SK-MEL-5 (cell line): ENCODE measurements around the gene TSEN15. TPM values are rescaled to one million over a fixed set of nuclear protein-coding genes. Genes with fewer than 3 reads are reported as not detected.
"Not testable (repeated sequence)": the region's sequence is repeated elsewhere in the genome, so short reads cannot be mapped to it uniquely, and the experiment has no call there.

ENCODE experiments used
- DNase-seq: peaks from one replicate; pipeline ENCODE4 v3.0.0-alpha.2; 2016; ENCODE audit warnings: low read depth, low spot score
- in situ Hi-C: cut with HindIII; loops from 2 replicates; pipeline ENCODE4 v1.10.0; 2016; ENCODE audit warnings: low sequenced_read_pairs, high pct_unique_total_duplicates, low pct_unique_long_range_greater_than_20kb
- total RNA-seq: library from RNA; depleted of rRNA; stranded (reverse); fragments of >200 nt; shearing (Covaris generic); gene quantifications from 2 replicates; pipeline ENCODE4 v1.2.3, GENCODE V29; 2014

TSEN15 gene
- total RNA-seq, 1 experiment from 2014 or later, result 83.2 TPM

- in situ Hi-C loops, result no loop called here
- no peak for DNase-seq
Measured at GRCh38 chr1:184027826-184028695, 23.5 kb upstream of the TSEN15 start.

GRCh38 chr1:184028854-184029623 is 22.5 kb upstream of the TSEN15 start:
- in situ Hi-C loops, result no loop called here
- peak; percentile 77 for DNase-seq

- peak; percentile 83 for DNase-seq
- in situ Hi-C loops, result no loop called here
Measured at GRCh38 chr1:184030433-184031091, 21.0 kb upstream of the TSEN15 start.

- in situ Hi-C loops, result no loop called here
- DNase-seq, result no peak
Measured at GRCh38 chr1:184031092-184031408, 20.5 kb upstream of the TSEN15 start.

GRCh38 chr1:184031409-184032107 is 20.0 kb upstream of the TSEN15 start:
- no peak for DNase-seq
- in situ Hi-C loops, result no loop called here

GRCh38 chr1:184032306-184032929 is 19.1 kb upstream of the TSEN15 start:
- no peak for DNase-seq
- in situ Hi-C loops, result no loop called here

GRCh38 chr1:184032930-184033418 is 18.6 kb upstream of the TSEN15 start:
- in situ Hi-C loops, result no loop called here
- DNase-seq, result no peak

GRCh38 chr1:184033711-184034167 is 17.8 kb upstream of the TSEN15 start:
- in situ Hi-C loops, result no loop called here
- DNase-seq, result peak; percentile 51

- in situ Hi-C loops, result no loop called here
- no peak for DNase-seq
Measured at GRCh38 chr1:184034761-184035379, 16.7 kb upstream of the TSEN15 start.

GRCh38 chr1:184035719-184036516 is 15.6 kb upstream of the TSEN15 start:
- in situ Hi-C loops, result no loop called here
- DNase-seq, result peak; percentile 46

- DNase-seq, result peak; percentile 43
- in situ Hi-C loops, result no loop called here
Measured at GRCh38 chr1:184036517-184036949, 15.0 kb upstream of the TSEN15 start.

- no peak for DNase-seq
- in situ Hi-C loops, result no loop called here
Measured at GRCh38 chr1:184037849-184038591, 13.5 kb upstream of the TSEN15 start.

GRCh38 chr1:184039126-184039525 is 12.4 kb upstream of the TSEN15 start:
- in situ Hi-C loops, result no loop called here
- DNase-seq, result no peak

GRCh38 chr1:184041731-184042130 is 9.8 kb upstream of the TSEN15 start:
- in situ Hi-C loops, result no loop called here
- DNase-seq, result no peak

- in situ Hi-C loops, DNase-seq: not testable (repeated sequence)
Measured at GRCh38 chr1:184043315-184043714, 8.2 kb upstream of the TSEN15 start.
